Esophagus mucosa (tissue), 1 donor: ENCODE data around the gene ABLIM2. TPM values are rescaled to one million over a fixed set of nuclear protein-coding genes. Genes with fewer than 3 reads are reported as not detected.
A peak's percentile ranks its signal among the peaks of the same experiment; 100 is the strongest.

Experiments
- ATAC-seq: fragments of 200-7000 bp; cut with Tn5 transposase; one replicate; pipeline ENCODE4 v1.9.1; 2020
- total RNA-seq: library from RNA; stranded (reverse); gene quantifications from one replicate; pipeline ENCODE4 v1.2.4, GENCODE V29; 2023
- donor health status: DM: yes; HTN: yes; CAD: no.

The ABLIM2 gene
- total RNA-seq, 1 donor from 2014 or later = 20.1 TPM

- peak; percentile 84 for ATAC-seq
Measured at GRCh38 chr4:8101213-8102075, 57.2 kb downstream of the ABLIM2 start.

GRCh38 chr4:8099981-8100464 is 58.6 kb downstream of the ABLIM2 start:
- ATAC-seq = no peak

- ATAC-seq = no peak
Measured at GRCh38 chr4:8098506-8098905, 60.1 kb downstream of the ABLIM2 start.

GRCh38 chr4:8097721-8098345 is 60.8 kb downstream of the ABLIM2 start:
- no peak for ATAC-seq

- no peak for ATAC-seq
Measured at GRCh38 chr4:8097141-8097541, 61.5 kb downstream of the ABLIM2 start.

- no peak for ATAC-seq
Measured at GRCh38 chr4:8096690-8097061, 61.9 kb downstream of the ABLIM2 start.

- peak; percentile 50 for ATAC-seq
Measured at GRCh38 chr4:8095956-8096689, 62.5 kb downstream of the ABLIM2 start.

GRCh38 chr4:8093587-8094274 is 64.9 kb downstream of the ABLIM2 start:
- no peak for ATAC-seq

GRCh38 chr4:8092282-8092681 is 66.3 kb downstream of the ABLIM2 start:
- ATAC-seq = no peak

- ATAC-seq = no peak
Measured at GRCh38 chr4:8090744-8091301, 67.8 kb downstream of the ABLIM2 start.

- ATAC-seq = peak; percentile 70
Measured at GRCh38 chr4:8090312-8090711, 68.3 kb downstream of the ABLIM2 start.

- peak; percentile 31 for ATAC-seq
Measured at GRCh38 chr4:8089862-8090261, 68.8 kb downstream of the ABLIM2 start.

GRCh38 chr4:8088966-8089491 is 69.6 kb downstream of the ABLIM2 start:
- no peak for ATAC-seq

GRCh38 chr4:8087921-8088495 is 70.6 kb downstream of the ABLIM2 start:
- no peak for ATAC-seq

GRCh38 chr4:8086783-8087445 is 71.7 kb downstream of the ABLIM2 start:
- no peak for ATAC-seq

GRCh38 chr4:8085491-8086117 is 73.0 kb downstream of the ABLIM2 start:
- ATAC-seq = no peak

- ATAC-seq = no peak
Measured at GRCh38 chr4:8084712-8085490, 73.7 kb downstream of the ABLIM2 start.

GRCh38 chr4:8084031-8084660 is 74.5 kb downstream of the ABLIM2 start:
- no peak for ATAC-seq
